Measurements from ENCODE around the gene BANP. TPM values are rescaled to one million over a fixed set of nuclear protein-coding genes. Genes with fewer than 3 reads are reported as not detected.

BANP gene
- total RNA-seq, 1 donor from 2014 or later = 29.7 TPM

DNA sequence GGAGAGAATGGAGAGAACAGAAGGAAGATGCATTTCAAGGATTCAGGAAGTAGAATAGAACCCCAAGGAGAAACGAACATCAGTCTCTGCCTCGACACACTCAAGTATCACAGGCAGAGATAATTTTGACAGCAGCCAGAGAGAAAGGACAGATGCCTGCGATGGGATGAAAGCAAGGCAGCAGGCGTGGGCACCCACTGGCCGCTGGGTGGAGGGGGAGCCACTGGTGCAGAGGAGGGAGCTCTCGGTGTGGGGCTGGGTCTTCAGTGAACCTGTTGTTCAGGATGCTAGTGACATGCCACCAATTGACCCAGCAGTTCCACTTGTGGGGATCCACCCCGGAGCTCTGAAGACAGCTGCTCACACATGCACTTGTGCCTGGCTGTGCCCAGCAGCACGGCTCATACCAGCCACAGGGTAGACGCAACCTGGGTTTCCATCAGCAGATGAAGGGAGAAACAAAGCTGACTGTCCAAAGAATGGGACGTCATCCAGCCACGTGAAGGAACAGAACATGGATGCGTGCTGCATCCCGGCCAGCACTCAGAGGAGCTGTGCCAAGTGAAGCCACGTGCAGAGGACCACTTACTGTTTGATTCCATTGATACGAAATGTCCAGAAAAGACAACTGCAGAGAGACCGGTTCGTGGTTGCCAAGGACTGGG lies 127.0 kb downstream of the BANP start:
- intact Hi-C loops (cut with DNase I) = no loop called here
- Histone ChIP-seq H3K36me3 (peaks cover 34% of the 10 kb centered on the region), H3K27me3 (ENCODE audit: low read depth) (no peaks in the 10 kb centered on the region), H3K4me3 (no peak overlapping the region), H3K27ac (no peak overlapping the region), H3K4me1 (no peaks in the 10 kb centered on the region), H3K9me3 (no peaks in the 10 kb centered on the region)
- TF ChIP-seq, protein P1, sequence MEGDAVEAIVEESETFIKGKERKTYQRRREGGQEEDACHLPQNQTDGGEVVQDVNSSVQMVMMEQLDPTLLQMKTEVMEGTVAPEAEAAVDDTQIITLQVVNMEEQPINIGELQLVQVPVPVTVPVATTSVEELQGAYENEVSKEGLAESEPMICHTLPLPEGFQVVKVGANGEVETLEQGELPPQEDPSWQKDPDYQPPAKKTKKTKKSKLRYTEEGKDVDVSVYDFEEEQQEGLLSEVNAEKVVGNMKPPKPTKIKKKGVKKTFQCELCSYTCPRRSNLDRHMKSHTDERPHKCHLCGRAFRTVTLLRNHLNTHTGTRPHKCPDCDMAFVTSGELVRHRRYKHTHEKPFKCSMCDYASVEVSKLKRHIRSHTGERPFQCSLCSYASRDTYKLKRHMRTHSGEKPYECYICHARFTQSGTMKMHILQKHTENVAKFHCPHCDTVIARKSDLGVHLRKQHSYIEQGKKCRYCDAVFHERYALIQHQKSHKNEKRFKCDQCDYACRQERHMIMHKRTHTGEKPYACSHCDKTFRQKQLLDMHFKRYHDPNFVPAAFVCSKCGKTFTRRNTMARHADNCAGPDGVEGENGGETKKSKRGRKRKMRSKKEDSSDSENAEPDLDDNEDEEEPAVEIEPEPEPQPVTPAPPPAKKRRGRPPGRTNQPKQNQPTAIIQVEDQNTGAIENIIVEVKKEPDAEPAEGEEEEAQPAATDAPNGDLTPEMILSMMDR (IDR thresholded peaks at IDR 0.05) = no peak
- DNase-seq (peak; percentile 16), ATAC-seq (no peak)

DNA sequence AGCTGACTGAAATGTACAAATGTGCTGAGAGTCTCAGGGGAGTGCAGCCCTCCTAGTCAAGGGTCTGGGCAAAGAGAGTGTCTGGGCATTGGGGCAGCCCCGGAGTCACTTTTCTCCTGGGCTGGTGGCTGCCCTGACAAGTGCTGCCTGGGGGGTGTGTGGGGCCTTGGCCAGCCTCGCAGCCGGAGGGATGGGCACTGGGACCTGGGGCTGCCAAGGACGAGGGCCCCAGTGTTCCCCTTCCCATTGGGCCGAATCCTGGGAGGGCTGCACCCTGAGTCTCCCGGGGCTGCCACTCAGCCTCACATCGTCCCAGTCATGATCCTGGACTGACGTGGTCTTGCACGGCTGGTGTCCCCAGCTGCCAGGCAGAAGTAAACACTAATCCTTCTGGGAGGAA lies 132.3 kb downstream of the BANP start:
- no peak for DNase-seq
- H3K27ac ChIP-seq = no peak overlapping the region
- H3K27me3 ChIP-seq (ENCODE audit: low read depth) = no peaks in the 10 kb centered on the region
- H3K9me3 ChIP-seq = no peaks in the 10 kb centered on the region
- H3K4me1 ChIP-seq = no peaks in the 10 kb centered on the region
- intact Hi-C loops (cut with DNase I) = no loop called here
- no peak overlapping the region for H3K4me3 ChIP-seq
- no peaks in the 10 kb centered on the region for H3K36me3 ChIP-seq
- TF ChIP-seq, protein P1 (IDR thresholded peaks at IDR 0.05) = no peak
- ATAC-seq = no peak

DNA sequence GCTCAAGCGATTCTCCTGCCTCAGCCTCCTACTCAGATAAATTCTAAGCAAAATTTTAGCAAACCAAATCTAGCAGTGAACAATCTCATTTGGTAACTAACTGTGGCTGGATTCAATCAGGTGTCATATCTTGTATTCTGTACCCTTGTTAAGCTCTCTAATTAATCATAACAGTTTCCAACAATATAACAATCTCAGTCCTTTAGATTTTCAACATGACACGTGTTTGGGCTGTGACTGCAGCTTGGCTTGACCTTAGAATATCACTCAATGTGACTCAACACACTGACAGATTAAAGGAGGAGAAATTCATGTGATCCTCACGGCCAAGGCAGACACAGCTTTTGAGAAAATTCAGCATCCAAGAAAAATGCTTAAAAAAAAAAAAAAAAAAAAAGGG lies 133.6 kb downstream of the BANP start:
- ATAC-seq = no peak
- no peak for DNase-seq
- no peak overlapping the region for H3K27ac ChIP-seq
- TF ChIP-seq, protein P1 (IDR thresholded peaks at IDR 0.05) = no peak
- H3K4me1 ChIP-seq = no peaks in the 10 kb centered on the region
- intact Hi-C loops (cut with DNase I) = no loop called here
- H3K4me3 ChIP-seq = no peak overlapping the region
- no peaks in the 10 kb centered on the region for H3K36me3 ChIP-seq
- H3K27me3 ChIP-seq (ENCODE audit: low read depth) = no peaks in the 10 kb centered on the region
- no peaks in the 10 kb centered on the region for H3K9me3 ChIP-seq

- intact Hi-C loops (cut with DNase I) = no loop called here
- Histone ChIP-seq H3K27me3 (ENCODE audit: low read depth) (no peaks in the 10 kb centered on the region), H3K9me3 (no peaks in the 10 kb centered on the region), H3K27ac (no peak overlapping the region), H3K4me3 (no peak overlapping the region), H3K4me1 (peaks cover 5% of the 10 kb centered on the region), H3K36me3 (no peaks in the 10 kb centered on the region)
- DNase-seq (no peak), ATAC-seq (no peak)
- TF ChIP-seq, protein P1 (IDR thresholded peaks at IDR 0.05) = no peak
Measured at GRCh38 chr16:88086571-88087516, 135.6 kb downstream of the BANP start.

- Histone ChIP-seq H3K27me3 (ENCODE audit: low read depth) (no peaks in the 10 kb centered on the region), H3K4me1 (peaks cover 6% of the 10 kb centered on the region), H3K4me3 (no peak overlapping the region), H3K9me3 (no peaks in the 10 kb centered on the region), H3K36me3 (no peaks in the 10 kb centered on the region), H3K27ac (no peak overlapping the region)
- intact Hi-C loops (cut with DNase I) = no loop called here
- no peak for ATAC-seq
- no peak for DNase-seq
- TF ChIP-seq, protein P1 (IDR thresholded peaks at IDR 0.05) = no peak
Measured at GRCh38 chr16:88087517-88087877, 136.3 kb downstream of the BANP start.

Measured in lower lobe of right lung (tissue), 2 donors.